Subcutaneous abdominal adipose tissue (tissue), 5 donors: ENCODE data around the gene ASTE1.

Source experiments
- H3K27ac ChIP-seq: one replicate; pipeline ENCODE4 v1.7.0; 2013; ENCODE audit warnings: low read depth, mild to moderate bottlenecking, inconsistent platforms, low read length, moderate library complexity
- H3K27me3 ChIP-seq, 5 donors: one replicate each; pipeline ENCODE4 v1.7.0; 2013; ENCODE audit warnings: low read length in 5 of 5, inconsistent platforms in 1 of 5; ENCODE audit not compliant: control insufficient read depth in 5 of 5, insufficient read depth in 4 of 5
- H3K36me3 ChIP-seq, 5 donors: one replicate each; pipeline ENCODE4 v1.7.0; 2013; ENCODE audit warnings: low read length in 5 of 5; ENCODE audit not compliant: control insufficient read depth in 5 of 5, insufficient read depth in 5 of 5
- H3K4me1 ChIP-seq, 5 donors: one replicate each; pipeline ENCODE4 v1.7.0; 2013; ENCODE audit warnings: low read length in 5 of 5, mild to moderate bottlenecking in 3 of 5, moderate library complexity in 1 of 5; ENCODE audit not compliant: control insufficient read depth in 5 of 5, insufficient read depth in 5 of 5
- H3K4me3 ChIP-seq, 5 donors: one replicate each; pipeline ENCODE4 v1.7.0; 2013; ENCODE audit warnings: low read length in 5 of 5, low read depth in 1 of 5
- H3K9ac ChIP-seq, 5 donors: one replicate each; pipeline ENCODE4 v1.7.0; 2013; ENCODE audit warnings: low read length in 5 of 5, mild to moderate bottlenecking in 4 of 5, moderate library complexity in 3 of 5
- H3K9me3 ChIP-seq, 5 donors: one replicate each; pipeline ENCODE4 v1.7.0; 2013; ENCODE audit warnings: low read length in 5 of 5; ENCODE audit not compliant: control insufficient read depth in 5 of 5
- donor health status: healthy.
- donor health status: healthy.
- donor health status: healthy.
- donor health status: healthy.
- donor health status: healthy.

The ASTE1 gene, protein sequence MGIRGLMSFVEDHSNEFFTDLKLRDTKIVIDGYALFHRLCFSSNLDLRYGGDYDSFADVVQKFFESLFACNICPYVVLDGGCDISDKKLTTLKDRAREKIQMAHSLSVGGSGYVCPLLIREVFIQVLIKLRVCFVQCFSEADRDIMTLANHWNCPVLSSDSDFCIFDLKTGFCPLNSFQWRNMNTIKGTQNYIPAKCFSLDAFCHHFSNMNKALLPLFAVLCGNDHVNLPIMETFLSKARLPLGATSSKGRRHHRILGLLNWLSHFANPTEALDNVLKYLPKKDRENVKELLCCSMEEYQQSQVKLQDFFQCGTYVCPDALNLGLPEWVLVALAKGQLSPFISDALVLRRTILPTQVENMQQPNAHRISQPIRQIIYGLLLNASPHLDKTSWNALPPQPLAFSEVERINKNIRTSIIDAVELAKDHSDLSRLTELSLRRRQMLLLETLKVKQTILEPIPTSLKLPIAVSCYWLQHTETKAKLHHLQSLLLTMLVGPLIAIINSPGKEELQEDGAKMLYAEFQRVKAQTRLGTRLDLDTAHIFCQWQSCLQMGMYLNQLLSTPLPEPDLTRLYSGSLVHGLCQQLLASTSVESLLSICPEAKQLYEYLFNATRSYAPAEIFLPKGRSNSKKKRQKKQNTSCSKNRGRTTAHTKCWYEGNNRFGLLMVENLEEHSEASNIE

DNA sequence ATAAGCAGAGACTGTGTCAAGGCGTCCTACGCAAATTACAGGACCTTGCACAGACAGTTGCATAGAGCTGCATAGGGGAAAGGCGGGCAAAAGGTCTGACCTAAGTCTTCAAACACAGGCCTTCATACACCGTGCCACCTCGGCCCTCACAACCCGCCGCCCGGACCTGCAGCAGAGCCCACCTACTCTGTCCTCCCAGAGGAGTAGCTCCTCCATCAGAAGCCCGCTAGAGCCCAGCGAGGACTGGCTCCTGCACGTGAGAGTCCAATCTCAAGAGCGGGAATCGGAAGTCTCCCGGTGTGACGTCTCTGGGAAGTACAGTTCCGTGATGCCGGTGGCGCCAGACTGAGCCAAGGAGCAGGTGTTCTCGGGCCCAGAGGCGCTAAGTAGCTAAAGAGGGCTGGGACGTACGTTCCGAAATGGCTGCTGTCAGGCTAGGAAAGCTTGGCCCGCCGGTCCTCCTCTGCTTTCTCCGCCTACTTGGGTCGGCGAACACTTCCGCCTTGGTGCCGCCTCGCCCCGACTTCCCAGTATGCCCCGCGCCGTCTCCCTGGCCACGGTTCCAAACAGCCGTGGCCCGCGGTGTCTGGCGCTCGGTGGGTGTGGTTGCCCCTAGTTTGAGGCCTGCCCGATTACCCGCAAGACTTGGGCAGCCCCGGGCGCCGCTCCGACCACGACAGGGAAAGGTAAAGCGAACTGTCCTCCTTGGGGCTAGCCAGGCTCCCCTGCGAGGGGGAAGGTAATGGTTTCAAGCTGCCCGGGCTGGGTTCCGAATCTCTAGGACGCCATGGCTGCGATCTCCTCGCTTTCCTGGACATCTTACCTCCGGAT is at the start of gene ASTE1, which contains the start of gene NEK11:
Gene ASTE1 (minus strand): TSS at position 505 of the 831 bp plus-strand sequence. CDS start 1,519 bp downstream, outside the sequence.
Gene NEK11 (plus strand): TSS at position 557 of the 831 bp plus-strand sequence. CDS start 2,832 bp downstream, outside the sequence.
- Histone ChIP-seq H3K9ac (peak within 1 kb of the TSS; percentile 86 to 96 (median 91)), H3K36me3 (peaks cover 0 to 12% (median 5%) of the 10 kb centered on the region in 5 donors), H3K9me3 (no peaks in the 10 kb centered on the region), H3K4me3 (peak within 1 kb of the TSS; percentile 82 to 99 (median 99)), H3K27ac (peak within 1 kb of the TSS; percentile 73), H3K4me1 (peaks cover 0 to 42% (median 25%) of the 10 kb centered on the region in 5 donors), H3K27me3 (no peaks in the 10 kb centered on the region)

DNA sequence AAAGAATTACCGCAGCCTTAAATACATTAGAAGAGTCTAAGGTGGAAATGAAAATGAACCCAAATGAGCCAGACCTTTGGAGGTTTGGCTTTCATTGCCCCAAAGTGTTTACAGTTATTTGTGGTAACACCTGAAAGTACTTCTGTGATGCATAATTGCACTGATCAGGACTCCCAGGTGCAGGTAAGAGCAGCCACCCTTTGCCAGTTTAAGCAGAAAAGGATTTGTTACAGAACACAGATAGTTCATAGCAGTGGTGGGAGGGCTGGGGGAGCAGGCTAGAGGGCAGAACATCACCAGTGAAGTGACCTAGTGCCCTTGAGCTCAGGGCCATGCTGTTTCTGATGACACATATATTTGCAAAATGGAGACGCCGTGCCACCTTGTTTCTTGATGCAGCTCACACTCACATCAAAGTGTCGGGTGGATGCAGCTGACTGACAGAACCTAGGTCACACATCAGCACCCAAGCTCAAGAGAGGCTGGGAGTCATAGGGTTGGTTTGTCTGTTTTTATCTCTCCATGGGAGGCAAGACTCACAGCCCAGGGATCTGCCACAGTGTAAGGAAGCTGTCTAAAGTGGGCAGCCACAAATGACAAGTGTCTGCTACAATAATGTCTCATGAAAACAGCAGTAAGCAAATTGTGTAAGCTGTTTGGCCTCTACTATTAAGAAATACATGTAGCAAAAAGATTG is 49.2 kb upstream of the ASTE1 start:
- Histone ChIP-seq H3K9ac (no peak overlapping the region), H3K4me1 (peaks cover 0 to 19% (median 13%) of the 10 kb centered on the region in 5 donors), H3K27ac (no peak overlapping the region), H3K36me3 (no peaks in the 10 kb centered on the region), H3K9me3 (no peaks in the 10 kb centered on the region), H3K4me3 (no peak overlapping the region), H3K27me3 (no peaks in the 10 kb centered on the region)

DNA sequence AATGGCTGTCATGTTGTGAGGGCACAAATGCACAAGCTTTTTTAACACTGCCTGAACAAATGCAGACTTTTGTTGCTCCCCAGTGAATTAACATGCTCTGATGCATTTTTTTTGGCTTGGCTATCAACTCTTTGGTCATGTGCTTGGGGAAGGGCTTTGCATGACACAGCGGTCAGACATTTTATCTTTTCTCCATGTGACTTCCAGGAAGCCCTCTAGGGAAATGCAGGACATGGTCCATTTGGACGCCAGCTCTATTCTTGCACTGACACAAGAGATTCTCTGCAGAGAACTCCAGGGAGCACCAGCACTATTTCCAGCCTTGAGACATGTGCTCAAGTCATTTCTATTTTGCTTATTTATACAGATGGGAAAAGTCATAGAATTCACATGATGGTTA is 46.2 kb upstream of the ASTE1 start:
- Histone ChIP-seq H3K27ac (peak overlapping the region; percentile 32), H3K4me3 (no peak overlapping the region), H3K4me1 (peaks cover 0 to 19% (median 13%) of the 10 kb centered on the region in 5 donors), H3K9ac (no peak overlapping the region), H3K36me3 (no peaks in the 10 kb centered on the region), H3K27me3 (no peaks in the 10 kb centered on the region), H3K9me3 (no peaks in the 10 kb centered on the region)

DNA sequence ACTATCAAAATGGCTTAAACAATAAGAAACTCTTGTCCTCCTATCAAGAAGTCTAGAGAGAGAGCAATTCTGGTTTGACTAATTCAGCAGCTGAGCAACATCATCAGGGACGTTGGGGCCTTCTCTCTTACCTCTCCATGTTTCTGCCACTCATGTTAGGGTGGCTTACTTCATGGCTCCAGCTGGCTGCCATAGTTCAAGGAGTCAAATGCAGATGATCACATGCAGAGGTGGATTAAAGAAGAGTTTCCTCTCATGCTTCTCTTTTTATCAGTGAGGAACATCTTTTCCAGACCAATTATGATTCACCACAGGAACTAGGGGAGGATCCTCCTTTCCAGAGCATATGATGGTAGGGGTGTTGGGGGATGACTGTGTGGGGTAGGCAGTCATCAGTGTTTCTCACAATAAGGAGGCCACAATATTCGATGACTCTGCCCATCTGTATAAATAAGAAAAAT is 45.5 kb upstream of the ASTE1 start:
- no peaks in the 10 kb centered on the region for H3K36me3 ChIP-seq
- H3K4me1 ChIP-seq: peaks cover 0 to 19% (median 13%) of the 10 kb centered on the region in 5 donors
- H3K9me3 ChIP-seq: no peaks in the 10 kb centered on the region
- H3K27me3 ChIP-seq: no peaks in the 10 kb centered on the region
- H3K27ac ChIP-seq: peak overlapping the region; percentile 32
- H3K9ac ChIP-seq: no peak overlapping the region
- no peak overlapping the region for H3K4me3 ChIP-seq

DNA sequence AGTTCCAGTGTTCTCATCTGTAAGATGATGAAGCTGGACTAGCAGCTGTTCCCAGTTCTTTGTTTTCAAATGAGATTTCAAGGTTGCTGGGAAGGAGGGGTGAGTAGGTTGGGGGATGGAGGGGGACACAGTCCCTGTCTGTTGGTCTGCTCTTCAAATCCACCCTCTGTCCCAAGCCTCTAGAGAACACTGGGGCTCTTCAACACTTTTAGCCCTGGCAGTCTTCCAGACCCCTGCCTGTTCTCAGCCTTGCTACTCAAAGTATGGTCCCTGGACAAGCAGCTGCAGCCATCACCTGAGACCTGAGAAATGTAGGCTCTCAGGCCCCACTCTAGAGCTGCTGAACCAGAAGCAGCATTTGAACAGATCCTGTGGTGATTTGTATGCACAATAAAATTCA is 41.4 kb upstream of the ASTE1 start:
- H3K27me3 ChIP-seq: no peaks in the 10 kb centered on the region
- H3K9ac ChIP-seq: no peak overlapping the region
- no peak overlapping the region for H3K4me3 ChIP-seq
- H3K36me3 ChIP-seq: no peaks in the 10 kb centered on the region
- peaks cover 0 to 10% (median 4%) of the 10 kb centered on the region in 5 donors for H3K4me1 ChIP-seq
- H3K27ac ChIP-seq: no peak overlapping the region
- no peaks in the 10 kb centered on the region for H3K9me3 ChIP-seq

DNA sequence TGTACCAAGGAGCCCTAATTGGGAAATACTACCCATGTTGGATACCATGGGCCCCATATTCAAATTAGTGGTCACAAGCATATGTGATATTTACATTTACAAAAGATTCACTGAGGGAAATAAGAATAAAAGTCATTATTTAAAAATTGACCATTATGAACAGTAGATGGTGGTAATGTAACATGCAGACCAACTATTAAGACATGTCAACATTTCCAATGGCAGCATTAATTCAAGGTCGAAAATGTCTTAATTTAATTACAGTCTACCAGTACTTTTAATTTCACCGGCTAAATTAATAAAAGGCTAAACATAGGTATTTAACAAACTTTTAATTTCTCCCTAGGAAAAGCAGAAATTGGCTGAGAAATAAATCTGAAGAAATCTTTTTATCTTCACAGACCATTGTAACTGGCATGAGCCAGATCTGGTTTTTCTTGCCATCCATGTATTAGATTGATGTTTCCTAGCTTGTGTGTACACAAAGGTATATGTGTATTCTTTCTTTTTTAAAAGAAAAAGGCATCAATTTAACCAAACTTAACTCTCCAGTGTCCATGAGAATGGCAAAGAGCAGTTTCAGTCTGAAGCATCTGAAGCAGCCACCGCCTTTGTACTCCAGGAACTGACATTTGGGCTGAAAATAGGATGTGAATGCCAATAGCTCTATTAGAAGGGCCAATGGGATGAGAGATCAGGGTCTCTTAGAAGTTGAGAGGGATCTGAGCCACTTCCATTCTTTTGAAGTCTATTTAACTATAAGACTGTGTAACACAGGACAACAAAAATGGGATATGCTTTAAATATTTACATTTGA is 26.6 kb upstream of the ASTE1 start:
- no peaks in the 10 kb centered on the region for H3K36me3 ChIP-seq
- H3K9me3 ChIP-seq: no peaks in the 10 kb centered on the region
- H3K27ac ChIP-seq: no peak overlapping the region
- no peak overlapping the region for H3K4me3 ChIP-seq
- peak overlapping the region in 1 of 5 donors; percentile 10 for H3K9ac ChIP-seq
- H3K4me1 ChIP-seq: peaks cover 0 to 9% (median 3%) of the 10 kb centered on the region in 5 donors
- no peaks in the 10 kb centered on the region for H3K27me3 ChIP-seq

DNA sequence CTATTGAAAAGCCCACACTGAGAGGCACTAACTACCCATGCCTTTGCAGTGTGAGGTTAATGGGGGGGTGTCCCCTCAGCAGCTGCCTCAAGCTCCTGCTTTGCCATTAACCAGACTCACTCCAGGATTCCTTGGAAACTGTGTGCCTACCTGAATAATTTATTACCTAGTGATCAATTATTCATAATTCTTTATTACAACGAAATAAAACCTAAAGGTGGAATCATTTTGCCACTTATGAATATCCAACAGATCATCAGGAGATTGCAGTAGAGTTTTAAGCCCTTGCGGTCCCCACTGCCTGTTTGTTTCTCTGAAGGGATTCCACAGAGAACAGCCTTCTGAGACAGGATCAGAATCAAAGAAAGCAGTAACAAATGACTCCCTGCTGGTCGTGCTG is 23.4 kb upstream of the ASTE1 start:
- no peaks in the 10 kb centered on the region for H3K27me3 ChIP-seq
- no peak overlapping the region for H3K4me3 ChIP-seq
- no peaks in the 10 kb centered on the region for H3K36me3 ChIP-seq
- H3K27ac ChIP-seq: no peak overlapping the region
- H3K4me1 ChIP-seq: peaks cover 0 to 9% (median 3%) of the 10 kb centered on the region in 5 donors
- H3K9ac ChIP-seq: no peak overlapping the region
- H3K9me3 ChIP-seq: no peaks in the 10 kb centered on the region

DNA sequence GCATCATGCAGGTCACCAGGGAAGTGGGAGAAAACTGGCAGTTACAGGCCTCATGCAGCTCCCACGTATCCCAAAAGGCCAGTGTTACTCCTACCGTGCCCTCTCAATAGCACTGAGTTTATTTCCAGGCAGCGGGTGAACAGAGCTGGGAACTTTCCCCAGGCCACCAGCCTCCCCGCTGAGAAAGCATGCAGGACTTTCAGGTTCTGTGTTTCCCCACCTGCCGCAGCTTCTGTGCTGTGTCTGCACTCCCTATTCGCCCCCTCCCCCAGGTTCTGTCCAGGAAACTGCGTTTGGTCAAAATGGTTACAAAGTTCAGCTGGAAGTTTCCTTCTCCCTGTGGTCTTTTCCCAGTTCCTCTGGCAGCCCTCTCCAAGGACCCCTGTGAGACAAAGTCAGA is 21.4 kb upstream of the ASTE1 start:
- no peaks in the 10 kb centered on the region for H3K27me3 ChIP-seq
- peaks cover 0 to 8% (median 3%) of the 10 kb centered on the region in 5 donors for H3K4me1 ChIP-seq
- no peak overlapping the region for H3K9ac ChIP-seq
- no peaks in the 10 kb centered on the region for H3K9me3 ChIP-seq
- H3K27ac ChIP-seq: no peak overlapping the region
- H3K36me3 ChIP-seq: no peaks in the 10 kb centered on the region
- no peak overlapping the region for H3K4me3 ChIP-seq

DNA sequence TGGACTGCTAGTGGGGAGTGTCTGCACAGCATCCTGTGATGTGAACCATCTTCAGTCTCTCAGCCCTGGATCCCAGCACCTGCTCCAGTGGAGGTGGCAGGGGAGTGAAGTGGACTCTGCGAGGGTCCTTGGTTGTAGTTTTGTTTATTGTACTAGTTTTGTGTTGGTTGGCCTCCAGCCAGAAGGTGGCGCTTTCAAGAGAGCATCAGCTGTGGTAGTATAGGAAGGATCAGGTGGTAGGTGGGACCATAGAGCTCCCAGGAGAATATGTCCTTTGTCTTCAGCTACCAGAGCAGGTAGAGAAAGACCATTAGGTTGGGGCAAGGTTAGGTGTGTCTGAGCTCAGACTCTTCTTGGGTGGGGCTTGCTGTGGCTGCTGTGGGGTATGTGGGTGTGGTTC is 21.0 kb upstream of the ASTE1 start:
- H3K27me3 ChIP-seq: no peaks in the 10 kb centered on the region
- H3K36me3 ChIP-seq: no peaks in the 10 kb centered on the region
- no peak overlapping the region for H3K27ac ChIP-seq
- no peaks in the 10 kb centered on the region for H3K9me3 ChIP-seq
- no peak overlapping the region for H3K4me3 ChIP-seq
- no peak overlapping the region for H3K9ac ChIP-seq
- H3K4me1 ChIP-seq: peaks cover 0 to 4% (median 0%) of the 10 kb centered on the region in 5 donors
